GM12865 (cell line): ENCODE data around the gene RAB20.
A peak's percentile ranks its signal among the peaks of the same experiment; 100 is the strongest.

ENCODE experiments used
- DNase-seq: peaks from one replicate; pipeline ENCODE4 v3.0.0; 2010; ENCODE audit warnings: low read depth
- H3K4me3 ChIP-seq: 2 replicates; pipeline ENCODE4 v1.5.1; 2011; ENCODE audit warnings: mild to moderate bottlenecking, low read depth, low read length, control low read depth
- TF ChIP-seq, protein P1 (sequence below): IDR thresholded peaks from 2 replicates; pipeline ENCODE4 v1.5.1; 2011; ENCODE audit warnings: low read length, control low read depth, low read depth, inconsistent platforms; ENCODE audit not compliant: insufficient read depth; ENCODE audit errors: missing control alignments

RAB20 gene

GRCh38 chr13:110560601-110561343 lies 750 bp downstream of the RAB20 start:
- no peak for DNase-seq
- H3K4me3 ChIP-seq, result peak overlapping the region; percentile 77
- TF ChIP-seq, protein P1, sequence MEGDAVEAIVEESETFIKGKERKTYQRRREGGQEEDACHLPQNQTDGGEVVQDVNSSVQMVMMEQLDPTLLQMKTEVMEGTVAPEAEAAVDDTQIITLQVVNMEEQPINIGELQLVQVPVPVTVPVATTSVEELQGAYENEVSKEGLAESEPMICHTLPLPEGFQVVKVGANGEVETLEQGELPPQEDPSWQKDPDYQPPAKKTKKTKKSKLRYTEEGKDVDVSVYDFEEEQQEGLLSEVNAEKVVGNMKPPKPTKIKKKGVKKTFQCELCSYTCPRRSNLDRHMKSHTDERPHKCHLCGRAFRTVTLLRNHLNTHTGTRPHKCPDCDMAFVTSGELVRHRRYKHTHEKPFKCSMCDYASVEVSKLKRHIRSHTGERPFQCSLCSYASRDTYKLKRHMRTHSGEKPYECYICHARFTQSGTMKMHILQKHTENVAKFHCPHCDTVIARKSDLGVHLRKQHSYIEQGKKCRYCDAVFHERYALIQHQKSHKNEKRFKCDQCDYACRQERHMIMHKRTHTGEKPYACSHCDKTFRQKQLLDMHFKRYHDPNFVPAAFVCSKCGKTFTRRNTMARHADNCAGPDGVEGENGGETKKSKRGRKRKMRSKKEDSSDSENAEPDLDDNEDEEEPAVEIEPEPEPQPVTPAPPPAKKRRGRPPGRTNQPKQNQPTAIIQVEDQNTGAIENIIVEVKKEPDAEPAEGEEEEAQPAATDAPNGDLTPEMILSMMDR, result no peak

- TF ChIP-seq, protein P1, result no peak
- no peak for DNase-seq
- no peak overlapping the region for H3K4me3 ChIP-seq
Observed at GRCh38 chr13:110559986-110560385, 1.5 kb downstream of the RAB20 start.

DNA sequence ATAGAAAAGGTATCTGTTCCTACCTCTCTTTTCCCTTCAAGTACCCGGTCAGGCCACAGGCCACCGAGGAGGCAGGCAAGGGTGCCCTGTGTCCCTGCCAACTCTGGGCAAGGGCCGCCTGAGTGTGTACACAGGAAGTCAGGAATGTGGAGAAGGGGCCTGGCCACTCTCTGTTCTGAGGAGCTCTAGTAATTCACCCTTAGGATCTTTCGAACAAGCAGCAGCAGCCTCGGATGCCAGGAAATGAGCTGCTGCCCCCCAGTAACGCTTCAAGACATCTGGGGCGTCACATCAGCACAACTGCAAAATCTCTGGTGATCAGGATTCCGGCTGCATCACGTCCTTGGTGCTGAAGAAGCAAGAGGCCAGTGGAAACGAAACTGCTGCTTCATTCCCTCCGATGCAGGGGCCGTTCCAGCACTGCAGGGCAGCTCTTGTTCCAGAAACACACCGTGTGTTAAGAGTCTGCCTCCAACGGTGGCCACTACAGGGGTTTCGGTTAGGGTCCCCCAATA lies 2.0 kb downstream of the RAB20 start:
- no peak for DNase-seq
- TF ChIP-seq, protein P1, result no peak
- no peak overlapping the region for H3K4me3 ChIP-seq

- H3K4me3 ChIP-seq, result no peak overlapping the region
- no peak for DNase-seq
- TF ChIP-seq, protein P1, result no peak
Observed at GRCh38 chr13:110557610-110558305, 3.8 kb downstream of the RAB20 start.

DNA sequence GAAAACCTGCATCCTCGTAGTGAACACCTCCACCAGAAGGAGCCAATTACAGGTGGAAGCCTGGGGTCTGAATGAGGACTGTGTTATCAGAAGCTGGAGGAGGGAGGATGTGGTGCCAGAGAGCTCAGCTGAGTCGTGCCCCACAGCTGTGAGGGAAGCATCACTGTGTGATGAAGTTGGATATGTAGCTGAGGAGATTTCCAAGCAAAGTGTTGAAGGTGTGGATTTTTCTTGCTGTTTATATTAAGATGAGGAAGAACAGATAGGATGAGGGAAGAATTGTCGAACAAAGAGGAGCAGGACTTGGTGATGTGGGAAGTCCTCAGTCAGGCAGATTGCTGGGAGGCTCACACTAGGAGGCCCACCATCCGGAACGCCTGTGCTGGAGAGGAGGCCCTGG lies 4.4 kb downstream of the RAB20 start:
- no peak for DNase-seq
- TF ChIP-seq, protein P1, result no peak

GRCh38 chr13:110556224-110556606 lies 5.3 kb downstream of the RAB20 start:
- no peak overlapping the region for H3K4me3 ChIP-seq
- TF ChIP-seq, protein P1, result no peak
- DNase-seq, result no peak

More for the DNA sequence above, 4.4 kb downstream of the RAB20 start:
- no peak overlapping the region for H3K4me3 ChIP-seq
